DOHH2 (cell line): ENCODE measurements around the gene RAN.

Experiments used
- EZH2phosphoT487 ChIP-seq: fragments of 200-600 bp; sonication (generic); IDR thresholded peaks from 2 replicates; pipeline ENCODE4 v1.6.1; 2017; ENCODE audit warnings: borderline replicate concordance, mild to moderate bottlenecking, antibody characterized with exemption, low read length, moderate library complexity, mixed read lengths
- TF ChIP-seq, protein P1 (sequence below): fragments of 200-600 bp; sonication (generic); IDR thresholded peaks from one replicate; pipeline ENCODE4 v1.5.1; 2014; ENCODE audit warnings: antibody characterized with exemption, mild to moderate bottlenecking, low read depth, low read length; ENCODE audit not compliant: poor library complexity, severe bottlenecking

DNA sequence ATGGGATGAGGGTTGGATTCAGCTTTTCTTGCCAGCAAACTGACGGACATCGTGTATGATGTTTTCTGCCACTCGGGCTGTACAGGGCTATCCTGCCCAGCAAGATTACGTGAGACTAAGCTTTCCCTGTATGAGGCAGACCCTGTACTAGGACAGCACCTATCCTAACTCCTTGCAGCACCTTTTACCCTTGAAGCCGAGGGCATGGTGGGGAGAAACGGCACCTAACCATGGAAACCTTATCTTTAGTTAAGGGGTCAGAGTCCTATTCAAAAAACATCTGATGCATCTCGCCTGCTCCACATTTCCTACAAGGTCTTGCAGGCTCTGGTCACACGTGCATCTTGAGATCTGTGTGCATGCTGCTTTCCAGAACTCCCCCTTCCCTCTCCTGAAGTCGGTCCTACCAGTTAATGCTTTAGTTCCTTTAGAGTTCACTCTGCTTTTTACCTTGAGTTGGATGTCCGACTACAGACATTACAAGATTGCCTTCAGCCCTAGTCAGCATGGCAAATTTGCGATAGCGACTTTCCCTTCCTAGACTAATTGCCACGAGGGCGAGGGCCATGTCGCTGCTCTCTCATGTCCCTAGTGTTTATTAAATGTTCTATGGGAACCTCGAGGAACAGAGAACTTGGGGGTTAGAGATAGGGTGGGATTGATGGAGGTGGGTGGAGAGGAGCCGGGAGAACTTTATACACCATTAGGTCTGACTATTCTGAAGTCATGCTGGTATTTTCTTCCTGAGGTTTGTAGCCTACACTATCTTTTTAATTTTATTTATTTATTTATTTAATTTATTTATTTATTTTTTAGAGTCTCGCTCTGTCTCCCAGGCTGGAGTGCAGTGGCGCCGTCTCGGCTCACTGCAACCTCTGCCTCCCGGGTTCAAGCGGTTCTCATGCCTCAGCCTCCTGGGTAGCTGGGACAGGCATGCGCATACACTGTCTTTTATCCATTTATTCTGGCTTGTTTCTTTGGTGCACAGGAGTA lies 6.6 kb downstream of the RAN start:
- TF ChIP-seq, protein P1, sequence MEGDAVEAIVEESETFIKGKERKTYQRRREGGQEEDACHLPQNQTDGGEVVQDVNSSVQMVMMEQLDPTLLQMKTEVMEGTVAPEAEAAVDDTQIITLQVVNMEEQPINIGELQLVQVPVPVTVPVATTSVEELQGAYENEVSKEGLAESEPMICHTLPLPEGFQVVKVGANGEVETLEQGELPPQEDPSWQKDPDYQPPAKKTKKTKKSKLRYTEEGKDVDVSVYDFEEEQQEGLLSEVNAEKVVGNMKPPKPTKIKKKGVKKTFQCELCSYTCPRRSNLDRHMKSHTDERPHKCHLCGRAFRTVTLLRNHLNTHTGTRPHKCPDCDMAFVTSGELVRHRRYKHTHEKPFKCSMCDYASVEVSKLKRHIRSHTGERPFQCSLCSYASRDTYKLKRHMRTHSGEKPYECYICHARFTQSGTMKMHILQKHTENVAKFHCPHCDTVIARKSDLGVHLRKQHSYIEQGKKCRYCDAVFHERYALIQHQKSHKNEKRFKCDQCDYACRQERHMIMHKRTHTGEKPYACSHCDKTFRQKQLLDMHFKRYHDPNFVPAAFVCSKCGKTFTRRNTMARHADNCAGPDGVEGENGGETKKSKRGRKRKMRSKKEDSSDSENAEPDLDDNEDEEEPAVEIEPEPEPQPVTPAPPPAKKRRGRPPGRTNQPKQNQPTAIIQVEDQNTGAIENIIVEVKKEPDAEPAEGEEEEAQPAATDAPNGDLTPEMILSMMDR = no peak
- no peak for TF ChIP-seq EZH2phosphoT487
